Inflammatory macrophage (primary cell): ENCODE data around the gene NYAP1.
"Not testable (repeated sequence)": the region's sequence is repeated elsewhere in the genome, so short reads cannot be mapped to it uniquely, and the experiment has no call there.

Experiments
- DNase-seq, 2 donors: peaks; one replicate each; pipeline ENCODE4 v3.0.0-alpha.2; 2020 to 2022

NYAP1 gene

GRCh38 chr7:100484673-100485045 is 932 bp downstream of the NYAP1 start:
- no peak for DNase-seq

GRCh38 chr7:100485471-100485876 is 1.7 kb downstream of the NYAP1 start:
- DNase-seq = no peak

- no peak for DNase-seq
Measured at GRCh38 chr7:100486111-100486636, 2.4 kb downstream of the NYAP1 start.

- peak in 1 of 2 donors; percentile 4 for DNase-seq
Measured at GRCh38 chr7:100486753-100487446, 3.2 kb downstream of the NYAP1 start.

GRCh38 chr7:100488333-100489095 is 4.8 kb downstream of the NYAP1 start:
- DNase-seq = no peak

GRCh38 chr7:100489121-100489520 is 5.4 kb downstream of the NYAP1 start:
- no peak for DNase-seq

GRCh38 chr7:100489824-100490223 is 6.1 kb downstream of the NYAP1 start:
- DNase-seq = peak; percentile 24 to 37

- DNase-seq = no peak
Measured at GRCh38 chr7:100490483-100491191, 6.9 kb downstream of the NYAP1 start.

- DNase-seq = no peak
Measured at GRCh38 chr7:100491192-100491578, 7.5 kb downstream of the NYAP1 start.

GRCh38 chr7:100492738-100493475 is 9.2 kb downstream of the NYAP1 start:
- no peak for DNase-seq

GRCh38 chr7:100493476-100494264 is 9.9 kb downstream of the NYAP1 start:
- peak in 1 of 2 donors; percentile 34 for DNase-seq

GRCh38 chr7:100496509-100496908 is 12.8 kb downstream of the NYAP1 start:
- no peak for DNase-seq

- not testable (repeated sequence) for DNase-seq
Measured at GRCh38 chr7:100500743-100501142, 17.0 kb downstream of the NYAP1 start.

- not testable (repeated sequence) for DNase-seq
Measured at GRCh38 chr7:100504031-100504430, 20.3 kb downstream of the NYAP1 start.

- DNase-seq = no peak
Measured at GRCh38 chr7:100504887-100505611, 21.3 kb downstream of the NYAP1 start.

GRCh38 chr7:100506356-100506923 is 22.7 kb downstream of the NYAP1 start:
- DNase-seq = no peak

- no peak for DNase-seq
Measured at GRCh38 chr7:100509231-100509630, 25.5 kb downstream of the NYAP1 start.

- DNase-seq = no peak
Measured at GRCh38 chr7:100510437-100511239, 26.9 kb downstream of the NYAP1 start.

- no peak for DNase-seq
Measured at GRCh38 chr7:100513212-100513810, 29.6 kb downstream of the NYAP1 start.
